ENCODE measurements around the gene ANKRD40. TPM values are rescaled to one million over a fixed set of nuclear protein-coding genes. Genes with fewer than 3 reads are reported as not detected.
A peak's percentile ranks its signal among the peaks of the same experiment; 100 is the strongest.

The ANKRD40 gene
- total and polyA plus RNA-seq, 12 donors, result 18.2 to 56.8 (median 42.7) TPM

GRCh38 chr17:50668025-50668837 lies 39.5 kb downstream of the ANKRD40 start:
- DNase-seq, result no peak
- intact Hi-C loops (cut with DNase I), result no loop called here
- no peaks in the 10 kb centered on the region for H3K27me3 ChIP-seq
- no peak for TF ChIP-seq CTCF (IDR thresholded peaks at IDR 0.05)
- H3K4me1 ChIP-seq, result peaks cover 0 to 10% (median 0%) of the 10 kb centered on the region in 9 donors
- H3K36me3 ChIP-seq, result no peaks in the 10 kb centered on the region
- no peak for ATAC-seq
- H3K9me3 ChIP-seq, result no peaks in the 10 kb centered on the region
- H3K27ac ChIP-seq, result no peak overlapping the region
- H3K4me3 ChIP-seq, result no peak overlapping the region
- WGBS, 2 donors, result 49 to 54% methylated on average over 8 of the region's 8 CpGs

DNA sequence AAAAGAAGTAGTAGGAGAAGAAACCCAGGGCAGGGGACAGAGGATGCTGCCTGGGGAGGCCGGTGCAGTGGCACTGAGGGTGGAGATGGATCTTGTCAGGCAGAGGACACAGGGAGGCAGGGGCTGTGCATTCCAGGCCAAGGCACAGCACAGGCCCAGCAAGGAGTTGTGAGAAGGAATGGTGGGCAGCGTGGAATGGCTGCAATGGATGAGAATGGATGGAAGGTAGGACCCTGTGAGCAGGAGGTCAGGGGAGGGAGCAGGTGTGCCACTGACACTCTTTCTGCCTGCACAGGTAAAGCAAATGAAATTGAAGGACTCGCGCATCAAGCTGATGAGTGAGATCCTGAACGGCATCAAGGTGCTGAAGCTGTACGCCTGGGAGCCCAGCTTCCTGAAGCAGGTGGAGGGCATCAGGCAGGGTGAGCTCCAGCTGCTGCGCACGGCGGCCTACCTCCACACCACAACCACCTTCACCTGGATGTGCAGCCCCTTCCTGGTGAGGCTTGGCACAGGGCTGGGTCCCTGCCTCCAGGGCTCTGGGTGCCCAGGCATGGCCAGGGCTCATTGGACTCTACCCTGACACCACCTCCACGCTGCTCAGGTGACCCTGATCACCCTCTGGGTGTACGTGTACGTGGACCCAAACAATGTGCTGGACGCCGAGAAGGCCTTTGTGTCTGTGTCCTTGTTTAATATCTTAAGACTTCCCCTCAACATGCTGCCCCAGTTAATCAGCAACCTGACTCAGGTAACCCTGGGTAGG lies 40.3 kb downstream of the ANKRD40 start:
- DNase-seq, result no peak
- H3K36me3 ChIP-seq, result no peaks in the 10 kb centered on the region
- no peaks in the 10 kb centered on the region for H3K9me3 ChIP-seq
- H3K27me3 ChIP-seq, result no peaks in the 10 kb centered on the region
- WGBS, 2 donors, result 96 to 99% methylated on average over 14 of the region's 14 CpGs
- intact Hi-C loops (cut with DNase I), result no loop called here
- H3K27ac ChIP-seq, result no peak overlapping the region
- H3K4me3 ChIP-seq, result no peak overlapping the region
- peak in 1 of 8 donors; percentile 14 for ATAC-seq
- peaks cover 0 to 10% (median 0%) of the 10 kb centered on the region in 9 donors for H3K4me1 ChIP-seq
- TF ChIP-seq CTCF (IDR thresholded peaks at IDR 0.05), result no peak

- ATAC-seq (no peak), DNase-seq (no peak)
- 93 to 98% methylated on average over 8 of the region's 8 CpGs for WGBS, 2 donors
- Histone ChIP-seq H3K27me3 (no peaks in the 10 kb centered on the region), H3K27ac (no peak overlapping the region), H3K4me1 (peaks cover 0 to 21% (median 10%) of the 10 kb centered on the region in 9 donors), H3K9me3 (no peaks in the 10 kb centered on the region), H3K4me3 (no peak overlapping the region), H3K36me3 (no peaks in the 10 kb centered on the region)
- TF ChIP-seq CTCF (IDR thresholded peaks at IDR 0.05), result no peak
- intact Hi-C loops (cut with DNase I), result no loop called here
These were observed 41.4 kb downstream of the ANKRD40 start for GRCh38 chr17:50666316-50666715.

- Histone ChIP-seq H3K27ac (no peak overlapping the region), H3K27me3 (no peaks in the 10 kb centered on the region), H3K36me3 (no peaks in the 10 kb centered on the region), H3K4me1 (peaks cover 0 to 26% (median 14%) of the 10 kb centered on the region in 9 donors), H3K9me3 (no peaks in the 10 kb centered on the region), H3K4me3 (no peak overlapping the region)
- no peak for TF ChIP-seq CTCF (IDR thresholded peaks at IDR 0.05)
- intact Hi-C loops (cut with DNase I), result no loop called here
- no peak for ATAC-seq
- WGBS, 2 donors, result 78 to 91% methylated on average over 5 of the region's 5 CpGs
- no peak for DNase-seq
These were observed 41.9 kb downstream of the ANKRD40 start for GRCh38 chr17:50665838-50666237.
